GM23338 (cell line): ENCODE measurements around the gene PTPRN2. TPM values are rescaled to one million over a fixed set of nuclear protein-coding genes. Genes with fewer than 3 reads are reported as not detected.

Experiments
- ATAC-seq: fragments of 200-7000 bp; cut with Tn5 transposase; 3 replicates; pipeline ENCODE4 v1.9.1; 2020
- DNase-seq: peaks from one replicate; pipeline ENCODE4 v3.0.0-alpha.2; 2015; ENCODE audit warnings: low spot score
- H2AFZ ChIP-seq: fragments of 200-600 bp; sonication (generic); 2 replicates; pipeline ENCODE4 v1.8.0; 2016; ENCODE audit warnings: antibody characterized with exemption, mild to moderate bottlenecking, moderate library complexity
- H3F3A ChIP-seq: fragments of 200-600 bp; sonication (generic); replicated peaks from 2 replicates; pipeline ENCODE4 v1.8.0; 2017; ENCODE audit warnings: antibody characterized with exemption, mixed run types, low read depth
- H3K27ac ChIP-seq: fragments of 200-600 bp; sonication (generic); 2 replicates; pipeline ENCODE4 v1.6.1; 2016; ENCODE audit warnings: low read depth
- H3K27me3 ChIP-seq: fragments of 200-600 bp; sonication (generic); 2 replicates; pipeline ENCODE4 v1.8.0; 2016; ENCODE audit warnings: mild to moderate bottlenecking, mixed run types, moderate library complexity; ENCODE audit not compliant: insufficient read depth
- H3K36me3 ChIP-seq: fragments of 200-600 bp; sonication (generic); 2 replicates; pipeline ENCODE4 v1.8.0; 2016; ENCODE audit warnings: mild to moderate bottlenecking; ENCODE audit not compliant: insufficient read depth
- H3K4me1 ChIP-seq: fragments of 200-600 bp; sonication (generic); 2 replicates; pipeline ENCODE4 v1.8.0; 2016; ENCODE audit warnings: mild to moderate bottlenecking, moderate library complexity; ENCODE audit not compliant: insufficient read depth
- H3K4me2 ChIP-seq: fragments of 200-600 bp; sonication (generic); 2 replicates; pipeline ENCODE4 v1.7.1; 2017; ENCODE audit warnings: mixed run types
- H3K4me3 ChIP-seq: fragments of 200-600 bp; sonication (generic); 2 replicates; pipeline ENCODE4 v1.6.1; 2016; ENCODE audit warnings: mixed run types
- H3K79me2 ChIP-seq: fragments of 200-600 bp; sonication (generic); replicated peaks from 2 replicates; pipeline ENCODE4 v1.8.0; 2017; ENCODE audit warnings: mild to moderate bottlenecking; ENCODE audit not compliant: insufficient read depth
- H3K9me2 ChIP-seq: fragments of 200-600 bp; sonication (generic); 2 replicates; pipeline ENCODE4 v1.8.0; 2017; ENCODE audit not compliant: insufficient read depth
- H4K20me1 ChIP-seq: fragments of 200-600 bp; sonication (generic); replicated peaks from 2 replicates; pipeline ENCODE4 v1.8.0; 2017; ENCODE audit warnings: mild to moderate bottlenecking; ENCODE audit not compliant: insufficient read depth
- H3K27ac Mint-ChIP-seq: 2 replicates; pipeline ENCODE4 v1.8.0; 2020; ENCODE audit warnings: inconsistent platforms, mild to moderate bottlenecking, moderate library complexity, mixed read lengths
- H3K27me3 Mint-ChIP-seq: 3 replicates; pipeline ENCODE4 v1.8.0; 2022; ENCODE audit warnings: low read depth, mild to moderate bottlenecking, moderate library complexity, mixed read lengths, inconsistent platforms; ENCODE audit not compliant: insufficient read depth, poor library complexity
- H3K36me3 Mint-ChIP-seq: 3 replicates; pipeline ENCODE4 v1.8.0; 2021; ENCODE audit warnings: low read depth, mild to moderate bottlenecking, inconsistent platforms, moderate library complexity, mixed read lengths
- H3K4me1 Mint-ChIP-seq: 3 replicates; pipeline ENCODE4 v1.8.0; 2020; ENCODE audit warnings: mild to moderate bottlenecking, inconsistent platforms, mixed read lengths
- H3K4me3 Mint-ChIP-seq: 3 replicates; pipeline ENCODE4 v1.8.0; 2021; ENCODE audit warnings: moderate library complexity, mild to moderate bottlenecking, inconsistent platforms, mixed read lengths
- H3K9me3 Mint-ChIP-seq: 3 replicates; pipeline ENCODE4 v1.8.0; 2020; ENCODE audit warnings: moderate library complexity, mild to moderate bottlenecking, inconsistent platforms, mixed read lengths
- CREB1 ChIP-seq: fragments of 250-450 bp; sonication (Bioruptor Pico); IDR thresholded peaks from 2 replicates; pipeline ENCODE4 v1.5.0; 2020; ENCODE audit warnings: low read depth, mild to moderate bottlenecking, moderate library complexity
- CTCF ChIP-seq, 2 experiments: fragments of 200-600 bp in 1 of 2; sonication (generic) in 1 of 2; conservative IDR thresholded peaks; 2 replicates each; pipeline versions ENCODE4 v1.5.1 to v1.6.1; 2016 to 2017; ENCODE audit warnings: antibody characterized with exemption in 2 of 2, low read depth in 2 of 2, mild to moderate bottlenecking in 2 of 2, moderate library complexity in 1 of 2
- ETS1 ChIP-seq: IDR thresholded peaks from 2 replicates; pipeline ENCODE4 v1.6.1; 2016; ENCODE audit warnings: antibody characterized with exemption
- EZH2 ChIP-seq: fragments of 200-600 bp; sonication (generic); IDR thresholded peaks from one replicate; pipeline ENCODE4 v1.8.0; 2017; ENCODE audit warnings: antibody characterized with exemption, mild to moderate bottlenecking, low read depth; ENCODE audit not compliant: unreplicated experiment
- EZH2phosphoT487 ChIP-seq: fragments of 200-600 bp; sonication (generic); IDR thresholded peaks from one replicate; pipeline ENCODE4 v1.8.1; 2018; ENCODE audit warnings: antibody characterized with exemption; ENCODE audit not compliant: unreplicated experiment
- NANOG ChIP-seq: IDR thresholded peaks from 2 replicates; pipeline ENCODE4 v1.6.1; 2016; ENCODE audit warnings: antibody characterized with exemption, borderline replicate concordance
- POLR2AphosphoS5 ChIP-seq: IDR thresholded peaks from 2 replicates; pipeline ENCODE4 v1.6.1; 2016; ENCODE audit warnings: antibody characterized with exemption, low read depth
- STAT1 ChIP-seq: IDR thresholded peaks from one replicate; pipeline ENCODE4 v1.6.1; 2016; ENCODE audit warnings: antibody characterized with exemption; ENCODE audit not compliant: unreplicated experiment
- ZNF114 ChIP-seq: fragments of 250-450 bp; sonication (Bioruptor Pico); IDR thresholded peaks from 2 replicates; pipeline ENCODE4 v1.5.0; 2020; ENCODE audit warnings: mild to moderate bottlenecking, moderate library complexity
- ZNF331 ChIP-seq: fragments of 250-450 bp; sonication (Bioruptor Pico); IDR thresholded peaks from 2 replicates; pipeline ENCODE4 v1.5.0; 2020; ENCODE audit warnings: low read depth, mild to moderate bottlenecking, moderate library complexity
- polyA plus RNA-seq: library from polyadenylated mRNA; unstranded; fragments of >200 nt; fragmentation: Nextera tagmentation; extraction: Ambion mirVana; gene quantifications from 2 replicates; pipeline ENCODE4 v1.2.1, GENCODE V29; 2016
- total RNA-seq: library from RNA; depleted of rRNA; stranded (reverse); fragments of >200 nt; shearing (Covaris generic); gene quantifications from 2 replicates; pipeline ENCODE4 v1.2.3, GENCODE V29; 2014
- TF ChIP-seq, protein P1 (sequence below): fragments of 250-450 bp; sonication (Bioruptor Pico); IDR thresholded peaks from 2 replicates; pipeline ENCODE4 v1.5.0; 2020; ENCODE audit warnings: mild to moderate bottlenecking, moderate library complexity

Gene PTPRN2
- total and polyA plus RNA-seq, 2 experiments from 2014 or later = 0.87 to 4.0 TPM

GRCh38 chr7:158094671-158095226, 492.9 kb downstream of the PTPRN2 start (continued):
- TF ChIP-seq STAT1 = no peak
- TF ChIP-seq EZH2 = no peak
- TF ChIP-seq CTCF (conservative IDR thresholded peaks at IDR 0.05; ENCODE audit: low read depth in 2 of 2) = no peak
- no peak for TF ChIP-seq CREB1 (CRISPR knock-in tag)
- no peak for TF ChIP-seq NANOG
- no peak for TF ChIP-seq EZH2phosphoT487
- TF ChIP-seq ETS1 = no peak

DNA sequence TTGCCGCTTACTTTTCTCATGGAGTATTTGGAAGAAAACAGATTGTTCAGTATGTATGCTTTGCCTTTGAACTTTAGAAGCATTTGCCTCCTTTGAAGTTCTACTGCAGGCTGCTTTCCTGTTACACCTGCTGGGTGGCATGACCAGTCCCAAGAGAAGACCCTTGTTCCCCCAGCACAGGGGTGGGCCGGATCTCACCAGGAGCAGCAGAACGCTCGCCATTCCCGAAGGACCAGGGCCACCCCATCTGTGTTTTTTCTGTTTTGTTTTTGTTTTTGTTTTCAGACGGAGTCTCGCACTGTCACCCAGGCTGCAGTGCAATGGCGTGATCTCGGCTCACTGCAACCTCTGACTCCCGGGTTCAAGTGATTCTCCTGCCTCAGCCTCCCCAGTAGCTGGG, 493.6 kb downstream of the PTPRN2 start:
- ATAC-seq = no peak
- H4K20me1 ChIP-seq = no peaks in the 10 kb centered on the region
- no peak overlapping the region for H3K4me2 ChIP-seq
- Mint-ChIP-seq H3K36me3 (peaks cover 47% of the 10 kb centered on the region), H3K27ac (no peak overlapping the region), H3K4me1 (no peaks in the 10 kb centered on the region), H3K4me3 (no peak overlapping the region), H3K27me3 (peaks cover 4% of the 10 kb centered on the region), H3K9me3 (peaks cover 95% of the 10 kb centered on the region)
- no peak for DNase-seq
- H3K9me2 ChIP-seq = no peaks in the 10 kb centered on the region
- H3K4me3 ChIP-seq = no peak overlapping the region
- no peaks in the 10 kb centered on the region for H3K4me1 ChIP-seq
- H2AFZ ChIP-seq = no peak overlapping the region
- H3F3A ChIP-seq = no peaks in the 10 kb centered on the region
- H3K27me3 ChIP-seq = no peaks in the 10 kb centered on the region
- TF ChIP-seq ZNF114 (CRISPR knock-in tag) (no peak), CTCF (conservative IDR thresholded peaks at IDR 0.05; ENCODE audit: low read depth in 2 of 2) (no peak), STAT1 (no peak), ZNF331 (CRISPR knock-in tag) (no peak), EZH2 (no peak), NANOG (no peak), POLR2AphosphoS5 (no peak)
- TF ChIP-seq, protein P1, sequence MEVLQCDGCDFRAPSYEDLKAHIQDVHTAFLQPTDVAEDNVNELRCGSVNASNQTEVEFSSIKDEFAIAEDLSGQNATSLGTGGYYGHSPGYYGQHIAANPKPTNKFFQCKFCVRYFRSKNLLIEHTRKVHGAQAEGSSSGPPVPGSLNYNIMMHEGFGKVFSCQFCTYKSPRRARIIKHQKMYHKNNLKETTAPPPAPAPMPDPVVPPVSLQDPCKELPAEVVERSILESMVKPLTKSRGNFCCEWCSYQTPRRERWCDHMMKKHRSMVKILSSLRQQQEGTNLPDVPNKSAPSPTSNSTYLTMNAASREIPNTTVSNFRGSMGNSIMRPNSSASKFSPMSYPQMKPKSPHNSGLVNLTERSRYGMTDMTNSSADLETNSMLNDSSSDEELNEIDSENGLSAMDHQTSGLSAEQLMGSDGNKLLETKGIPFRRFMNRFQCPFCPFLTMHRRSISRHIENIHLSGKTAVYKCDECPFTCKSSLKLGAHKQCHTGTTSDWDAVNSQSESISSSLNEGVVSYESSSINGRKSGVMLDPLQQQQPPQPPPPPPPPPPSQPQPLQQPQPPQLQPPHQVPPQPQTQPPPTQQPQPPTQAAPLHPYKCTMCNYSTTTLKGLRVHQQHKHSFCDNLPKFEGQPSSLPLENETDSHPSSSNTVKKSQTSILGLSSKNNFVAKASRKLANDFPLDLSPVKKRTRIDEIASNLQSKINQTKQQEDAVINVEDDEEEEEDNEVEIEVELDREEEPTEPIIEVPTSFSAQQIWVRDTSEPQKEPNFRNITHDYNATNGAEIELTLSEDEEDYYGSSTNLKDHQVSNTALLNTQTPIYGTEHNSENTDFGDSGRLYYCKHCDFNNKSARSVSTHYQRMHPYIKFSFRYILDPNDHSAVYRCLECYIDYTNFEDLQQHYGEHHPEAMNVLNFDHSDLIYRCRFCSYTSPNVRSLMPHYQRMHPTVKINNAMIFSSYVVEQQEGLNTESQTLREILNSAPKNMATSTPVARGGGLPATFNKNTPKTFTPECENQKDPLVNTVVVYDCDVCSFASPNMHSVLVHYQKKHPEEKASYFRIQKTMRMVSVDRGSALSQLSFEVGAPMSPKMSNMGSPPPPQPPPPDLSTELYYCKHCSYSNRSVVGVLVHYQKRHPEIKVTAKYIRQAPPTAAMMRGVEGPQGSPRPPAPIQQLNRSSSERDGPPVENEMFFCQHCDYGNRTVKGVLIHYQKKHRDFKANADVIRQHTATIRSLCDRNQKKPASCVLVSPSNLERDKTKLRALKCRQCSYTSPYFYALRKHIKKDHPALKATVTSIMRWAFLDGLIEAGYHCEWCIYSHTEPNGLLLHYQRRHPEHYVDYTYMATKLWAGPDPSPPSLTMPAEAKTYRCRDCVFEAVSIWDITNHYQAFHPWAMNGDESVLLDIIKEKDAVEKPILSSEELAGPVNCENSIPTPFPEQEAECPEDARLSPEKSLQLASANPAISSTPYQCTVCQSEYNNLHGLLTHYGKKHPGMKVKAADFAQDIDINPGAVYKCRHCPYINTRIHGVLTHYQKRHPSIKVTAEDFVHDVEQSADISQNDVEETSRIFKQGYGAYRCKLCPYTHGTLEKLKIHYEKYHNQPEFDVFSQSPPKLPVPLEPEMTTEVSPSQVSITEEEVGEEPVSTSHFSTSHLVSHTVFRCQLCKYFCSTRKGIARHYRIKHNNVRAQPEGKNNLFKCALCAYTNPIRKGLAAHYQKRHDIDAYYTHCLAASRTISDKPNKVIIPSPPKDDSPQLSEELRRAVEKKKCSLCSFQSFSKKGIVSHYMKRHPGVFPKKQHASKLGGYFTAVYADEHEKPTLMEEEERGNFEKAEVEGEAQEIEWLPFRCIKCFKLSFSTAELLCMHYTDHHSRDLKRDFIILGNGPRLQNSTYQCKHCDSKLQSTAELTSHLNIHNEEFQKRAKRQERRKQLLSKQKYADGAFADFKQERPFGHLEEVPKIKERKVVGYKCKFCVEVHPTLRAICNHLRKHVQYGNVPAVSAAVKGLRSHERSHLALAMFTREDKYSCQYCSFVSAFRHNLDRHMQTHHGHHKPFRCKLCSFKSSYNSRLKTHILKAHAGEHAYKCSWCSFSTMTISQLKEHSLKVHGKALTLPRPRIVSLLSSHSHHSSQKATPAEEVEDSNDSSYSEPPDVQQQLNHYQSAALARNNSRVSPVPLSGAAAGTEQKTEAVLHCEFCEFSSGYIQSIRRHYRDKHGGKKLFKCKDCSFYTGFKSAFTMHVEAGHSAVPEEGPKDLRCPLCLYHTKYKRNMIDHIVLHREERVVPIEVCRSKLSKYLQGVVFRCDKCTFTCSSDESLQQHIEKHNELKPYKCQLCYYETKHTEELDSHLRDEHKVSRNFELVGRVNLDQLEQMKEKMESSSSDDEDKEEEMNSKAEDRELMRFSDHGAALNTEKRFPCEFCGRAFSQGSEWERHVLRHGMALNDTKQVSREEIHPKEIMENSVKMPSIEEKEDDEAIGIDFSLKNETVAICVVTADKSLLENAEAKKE = no peak
- peaks cover 16% of the 10 kb centered on the region for H3K36me3 ChIP-seq
- no peak overlapping the region for H3K27ac ChIP-seq
- H3K79me2 ChIP-seq = no peaks in the 10 kb centered on the region
